K562 (cell line): Measurements from ENCODE around the gene PEX7. TPM values are rescaled to one million over a fixed set of nuclear protein-coding genes. Genes with fewer than 3 reads are reported as not detected.

ENCODE experiments used
- ATAC-seq: fragments of 200-7000 bp; cut with Tn5 transposase; 3 replicates; pipeline ENCODE4 v1.9.1; 2020; ENCODE audit warnings: moderate library complexity
- BruUV-seq: library from RNA; stranded (reverse); fragments of 400-500 nt; replicated peaks from 2 replicates; lab custom pipeline; 2021; lab: Mats Ljungman, UMichigan
- CTCF ChIA-PET: fragments of 300-600 bp; formaldehyde crosslinking; extraction: SDS; loops from one replicate; lab custom pipeline; 2021; ENCODE audit warnings: low intra/inter-chr PET ratio; lab: Yijun Ruan, JAX
- POLR2A ChIA-PET: fragments of 300-600, 350-650 bp; sonication (Branson Sonifier 250); formaldehyde crosslinking; extraction: SDS; loops from one replicate; lab custom pipeline; 2021; ENCODE audit warnings: antibody characterized with exemption, inconsistent platforms; lab: Yijun Ruan, JAX
- DNase-seq, 4 experiments: peaks; one replicate each; pipeline versions ENCODE4 v3.0.0 to v3.0.0-alpha.2; 2011 to 2018; ENCODE audit warnings: low spot score in 3 of 4, mixed read lengths in 3 of 4; ENCODE audit errors: extremely low read depth in 1 of 4
- FAIRE-seq: peaks from 2 replicates; lab custom pipeline; 2011; peaks lifted over from hg19 to GRCh38; lab: Jason Lieb, UNC
- H2AFZ ChIP-seq: 2 replicates; pipeline ENCODE4 v1.6.0; 2011; ENCODE audit warnings: low read depth, low read length, control low read depth, inconsistent platforms
- H3K27ac ChIP-seq: fragments of 200-600 bp; 3 replicates; pipeline ENCODE4 v1.8.0; 2011; ENCODE audit warnings: low read depth, mild to moderate bottlenecking, control low read depth, inconsistent platforms, low read length, moderate library complexity, mixed read lengths; ENCODE audit errors: extremely low read depth
- H3K27me3 ChIP-seq, 2 experiments: fragments of 300-600 bp in 1 of 2; 2 replicates in 1 of 2; 3 replicates in 1 of 2; pipeline versions ENCODE4 v1.6.0 to v1.8.0; 2011; ENCODE audit warnings: inconsistent platforms in 2 of 2, low read length in 2 of 2, mild to moderate bottlenecking in 1 of 2, mixed read lengths in 1 of 2, moderate library complexity in 1 of 2; ENCODE audit not compliant: control insufficient read depth in 2 of 2, insufficient read depth in 2 of 2
- H3K36me3 ChIP-seq: fragments of 300-600 bp; 3 replicates; pipeline ENCODE4 v1.8.0; 2011; ENCODE audit warnings: mild to moderate bottlenecking, low read length, inconsistent platforms; ENCODE audit not compliant: control insufficient read depth, insufficient read depth
- H3K4me1 ChIP-seq, 2 experiments: fragments of 200-600 bp in 1 of 2; replicated peaks in 1 of 2; 2 replicates in 1 of 2; 3 replicates in 1 of 2; pipeline versions ENCODE4 v1.5.1 to v1.8.0; 2011; ENCODE audit warnings: inconsistent platforms in 2 of 2, low read length in 2 of 2, mild to moderate bottlenecking in 1 of 2, mixed read lengths in 1 of 2, moderate library complexity in 1 of 2; ENCODE audit not compliant: control insufficient read depth in 2 of 2, insufficient read depth in 2 of 2
- H3K4me2 ChIP-seq: 2 replicates; pipeline ENCODE4 v1.6.1; 2011; ENCODE audit warnings: low read length, control low read depth, inconsistent platforms, mixed read lengths; ENCODE audit not compliant: insufficient read depth
- H3K4me3 ChIP-seq: fragments of 200-600 bp; sonication (generic), shearing (Covaris generic); 2 replicates; pipeline ENCODE4 v1.5.1; 2016; ENCODE audit warnings: control low read depth, inconsistent platforms
- H3K79me2 ChIP-seq: fragments of 200-600 bp; 3 replicates; pipeline ENCODE4 v1.8.0; 2011; ENCODE audit warnings: low read length, inconsistent platforms; ENCODE audit not compliant: control insufficient read depth, insufficient read depth
- H3K9ac ChIP-seq, 2 experiments: 2 replicates each; pipeline versions ENCODE4 v1.6.0 to v1.6.1; 2011; ENCODE audit warnings: low read depth in 2 of 2, low read length in 2 of 2, control low read depth in 1 of 2, inconsistent platforms in 1 of 2, mild to moderate bottlenecking in 1 of 2, mixed read lengths in 1 of 2; ENCODE audit not compliant: insufficient read depth in 1 of 2
- H3K9me1 ChIP-seq: one replicate; pipeline ENCODE4 v1.6.0; 2011; ENCODE audit warnings: inconsistent platforms, mild to moderate bottlenecking, low read length, moderate library complexity; ENCODE audit not compliant: control insufficient read depth, insufficient read depth
- H3K9me3 ChIP-seq: replicated peaks from 2 replicates; pipeline ENCODE4 v1.5.1; 2011; ENCODE audit warnings: low read depth, low read length, inconsistent platforms; ENCODE audit not compliant: control insufficient read depth, insufficient read depth
- H4K20me1 ChIP-seq: replicated peaks from 2 replicates; pipeline ENCODE4 v1.6.1; 2011; ENCODE audit warnings: low read length, inconsistent platforms, mixed read lengths; ENCODE audit not compliant: control insufficient read depth, insufficient read depth
- BCOR ChIP-seq: fragments of 450-650 bp; IDR thresholded peaks from 2 replicates; pipeline ENCODE4 v1.6.1; 2016
- ELF1 ChIP-seq: fragments of 200-800 bp; sonication (Bioruptor generic); IDR thresholded peaks from 2 replicates; pipeline ENCODE4 v1.6.1; 2016; ENCODE audit warnings: missing genetic modification characterization, missing compliant biosample characterization
- NELFE ChIP-seq: IDR thresholded peaks from 2 replicates; pipeline ENCODE4 v1.6.1; 2011; ENCODE audit warnings: mild to moderate bottlenecking; ENCODE audit not compliant: insufficient read depth, insufficient read length
- NFE2L1 ChIP-seq: fragments of 450-650 bp; IDR thresholded peaks from 2 replicates; pipeline ENCODE4 v1.6.1; 2016; ENCODE audit warnings: missing genetic modification characterization, low read depth, mild to moderate bottlenecking, missing compliant biosample characterization, moderate library complexity, borderline replicate concordance
- SAFB ChIP-seq: fragments of 200-400 bp; formaldehyde crosslinking; IDR thresholded peaks from 2 replicates; pipeline ENCODE4 v1.6.1; 2017; ENCODE audit warnings: low read depth, low read length, borderline replicate concordance
- SMARCA4 ChIP-seq: fragments of 450-650 bp; IDR thresholded peaks from 2 replicates; pipeline ENCODE4 v1.6.1; 2016
- ZFP1 ChIP-seq: fragments of 450-650 bp; formaldehyde crosslinking; IDR thresholded peaks from 2 replicates; pipeline ENCODE4 v1.4.0; 2020; ENCODE audit warnings: mild to moderate bottlenecking, mixed read lengths
- ZNF12 ChIP-seq: sonication (generic); formaldehyde crosslinking; IDR thresholded peaks from 2 replicates; pipeline ENCODE4 v1.4.0; 2020; ENCODE audit warnings: mild to moderate bottlenecking, missing genetic modification reagents
- ZNF695 ChIP-seq: fragments of 450-650 bp; formaldehyde crosslinking; IDR thresholded peaks from 2 replicates; pipeline ENCODE4 v1.4.0; 2020; ENCODE audit warnings: mild to moderate bottlenecking, moderate library complexity
- WGBS: fragments of 100-300 bp; shearing (Covaris generic); methylation state at CpG from one replicate; pipeline ENCODE4 v1.1.6; 2016; ENCODE audit warnings: low coverage, mixed read lengths; ENCODE audit not compliant: insufficient coverage; ENCODE audit errors: missing lambda C conversion rate; 5-methylcytosine and 5-hydroxymethylcytosine counted together
- in situ Hi-C: fragments of 300-500 bp; cut with MboI; formaldehyde crosslinking; loops from 4 replicates; pipeline ENCODE4 v1.15.0; 2018; ENCODE audit warnings: inconsistent platforms, mixed read lengths
- intact Hi-C: fragments of 100-400 bp; cut with micrococcal nuclease; formaldehyde crosslinking; loops from 2 replicates; pipeline ENCODE4 v1.14.2; 2022
- polyA plus RNA-seq, 8 experiments: library from polyadenylated mRNA; depleted of rRNA in 4 of 8; stranded (reverse) in 5 of 8; unstranded in 3 of 8; fragments of >200 nt; fragmentation: Nextera tagmentation in 2 of 8; fragmentation: Illumina TruSeq in 1 of 8; extraction: Ambion mirVana in 2 of 8; extraction: Trizol in 1 of 8; gene quantifications; 2 replicates each; pipeline versions ENCODE4 v1.2.1 to v1.2.3, GENCODE V29; 2011 to 2014; ENCODE audit warnings: inconsistent platforms in 1 of 8, missing spikeins in 1 of 8
- total RNA-seq, 7 experiments: library from RNA; depleted of rRNA in 6 of 7; stranded (reverse); fragments of >200 nt in 6 of 7; fragmentation: Illumina TruSeq in 2 of 7; extraction: Trizol in 2 of 7; gene quantifications; 2 replicates each; pipeline versions ENCODE4 v1.2.1 to v1.2.3, GENCODE V29; 2011 to 2021; ENCODE audit warnings: low replicate concordance in 1 of 7
- TF ChIP-seq, protein P1 (sequence below): fragments of 250-450 bp; sonication (Bioruptor Pico); IDR thresholded peaks from 2 replicates; pipeline ENCODE4 v1.5.0; 2020; ENCODE audit warnings: mild to moderate bottlenecking
- TF ChIP-seq, protein P2 (sequence below): fragments of 450-650 bp; IDR thresholded peaks from 2 replicates; pipeline ENCODE4 v1.6.1; 2016; ENCODE audit warnings: low read depth, mild to moderate bottlenecking, moderate library complexity

Gene PEX7
- total and polyA plus RNA-seq, 9 of the 15 experiments (the other 6 are each of a cell fraction or from before 2014, with no cell fraction given): 1.6 to 12.9 (median 9.1) TPM

DNA sequence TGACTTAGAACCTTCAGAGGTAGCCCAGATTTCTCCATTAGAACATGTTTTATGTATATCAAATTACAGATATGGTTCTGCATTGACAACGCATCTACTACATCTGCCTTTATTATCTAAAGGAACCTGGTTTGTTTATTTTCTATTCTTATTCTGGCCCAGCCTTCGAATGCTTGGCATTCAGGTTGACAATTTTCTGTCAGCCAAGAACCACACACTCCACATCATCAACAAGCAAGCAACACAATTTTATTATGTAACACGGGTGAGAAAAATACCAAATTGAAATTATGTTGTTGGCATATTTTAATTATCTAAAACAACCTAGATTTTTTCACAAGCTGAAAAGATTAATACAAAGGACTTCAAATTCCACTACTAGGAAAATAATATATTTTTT is 44.7 kb upstream of the PEX7 start:
- no TSS peak for BruUV-seq
- H4K20me1 ChIP-seq: no peaks in the 10 kb centered on the region
- 34% methylated on average over 3 of the region's 3 CpGs for WGBS
- no peaks in the 10 kb centered on the region for H3K27me3 ChIP-seq
- no peak for FAIRE-seq
- ChIA-PET POLR2A (interaction anchor here (1.0 kb wide), 1 partner anchor 23 kb away, joined by 3 read pairs; no protein-coding TSS in a partner anchor), CTCF (no interaction called here)
- in situ Hi-C loops (no loop called here), intact Hi-C loops (no loop called here)
- H3K4me3 ChIP-seq: no peak overlapping the region
- peaks cover 77% of the 10 kb centered on the region for H3K79me2 ChIP-seq
- H3K9me1 ChIP-seq: no peaks in the 10 kb centered on the region
- H3K36me3 ChIP-seq: no peaks in the 10 kb centered on the region
- no peaks in the 10 kb centered on the region for H3K9me3 ChIP-seq
- no peak for TF ChIP-seq SMARCA4
- TF ChIP-seq, protein P1, sequence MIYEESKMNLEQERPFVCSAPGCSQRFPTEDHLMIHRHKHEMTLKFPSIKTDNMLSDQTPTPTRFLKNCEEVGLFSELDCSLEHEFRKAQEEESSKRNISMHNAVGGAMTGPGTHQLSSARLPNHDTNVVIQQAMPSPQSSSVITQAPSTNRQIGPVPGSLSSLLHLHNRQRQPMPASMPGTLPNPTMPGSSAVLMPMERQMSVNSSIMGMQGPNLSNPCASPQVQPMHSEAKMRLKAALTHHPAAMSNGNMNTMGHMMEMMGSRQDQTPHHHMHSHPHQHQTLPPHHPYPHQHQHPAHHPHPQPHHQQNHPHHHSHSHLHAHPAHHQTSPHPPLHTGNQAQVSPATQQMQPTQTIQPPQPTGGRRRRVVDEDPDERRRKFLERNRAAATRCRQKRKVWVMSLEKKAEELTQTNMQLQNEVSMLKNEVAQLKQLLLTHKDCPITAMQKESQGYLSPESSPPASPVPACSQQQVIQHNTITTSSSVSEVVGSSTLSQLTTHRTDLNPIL (CRISPR knock-in tag): no peak
- TF ChIP-seq ZNF12 (CRISPR knock-in tag): no peak
- no peak for TF ChIP-seq NELFE
- TF ChIP-seq ELF1 (tag): no peak
- TF ChIP-seq BCOR: no peak
- TF ChIP-seq SAFB: no peak
- TF ChIP-seq, protein P2, sequence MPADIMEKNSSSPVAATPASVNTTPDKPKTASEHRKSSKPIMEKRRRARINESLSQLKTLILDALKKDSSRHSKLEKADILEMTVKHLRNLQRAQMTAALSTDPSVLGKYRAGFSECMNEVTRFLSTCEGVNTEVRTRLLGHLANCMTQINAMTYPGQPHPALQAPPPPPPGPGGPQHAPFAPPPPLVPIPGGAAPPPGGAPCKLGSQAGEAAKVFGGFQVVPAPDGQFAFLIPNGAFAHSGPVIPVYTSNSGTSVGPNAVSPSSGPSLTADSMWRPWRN: no peak
- TF ChIP-seq NFE2L1 (tag): no peak
- TF ChIP-seq ZFP1: no peak
- no peak for TF ChIP-seq ZNF695 (CRISPR knock-in tag)
- H3K9ac ChIP-seq: no peak overlapping the region
- no peak overlapping the region for H3K27ac ChIP-seq
- peaks cover 0 to 26% of the 10 kb centered on the region in 2 experiments; a peak in 3 of 5 replicates for H3K4me1 ChIP-seq
- no peak overlapping the region for H2AFZ ChIP-seq
- no peak for ATAC-seq
- no peak overlapping the region for H3K4me2 ChIP-seq
- no peak for DNase-seq
